Hepatocyte (in vitro differentiated cells): ENCODE results near the gene PRSS21.

Experiments used
- EZH2 ChIP-seq: fragments of 200-600 bp; sonication (generic); IDR thresholded peaks from 2 replicates; pipeline ENCODE4 v1.6.1; 2016; ENCODE audit warnings: antibody characterized with exemption, mild to moderate bottlenecking, borderline replicate concordance
- EZH2phosphoT487 ChIP-seq: fragments of 200-600 bp; sonication (generic); IDR thresholded peaks from one replicate; pipeline ENCODE4 v1.6.1; 2018; ENCODE audit warnings: antibody characterized with exemption, mild to moderate bottlenecking, low read depth, moderate library complexity; ENCODE audit not compliant: unreplicated experiment, severe bottlenecking
- TF ChIP-seq, protein P1 (sequence below): fragments of 200-600 bp; sonication (generic); IDR thresholded peaks from 2 replicates; pipeline ENCODE4 v1.5.1; 2016; ENCODE audit warnings: antibody characterized with exemption, mild to moderate bottlenecking; ENCODE audit not compliant: poor library complexity

DNA sequence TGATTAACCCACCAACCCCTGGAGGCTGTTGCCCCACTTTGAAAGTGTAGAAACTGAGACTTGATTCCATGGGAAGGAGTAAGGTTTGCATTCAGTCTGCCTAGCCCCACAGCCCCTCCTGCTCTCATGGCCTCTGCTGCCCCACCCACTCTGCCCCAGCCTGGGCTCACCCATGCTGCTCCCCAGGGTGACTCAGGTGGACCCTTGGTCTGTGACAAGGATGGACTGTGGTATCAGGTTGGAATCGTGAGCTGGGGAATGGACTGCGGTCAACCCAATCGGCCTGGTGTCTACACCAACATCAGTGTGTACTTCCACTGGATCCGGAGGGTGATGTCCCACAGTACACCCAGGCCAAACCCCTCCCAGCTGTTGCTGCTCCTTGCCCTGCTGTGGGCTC, 12.3 kb upstream of the PRSS21 start:
- TF ChIP-seq, protein P1, sequence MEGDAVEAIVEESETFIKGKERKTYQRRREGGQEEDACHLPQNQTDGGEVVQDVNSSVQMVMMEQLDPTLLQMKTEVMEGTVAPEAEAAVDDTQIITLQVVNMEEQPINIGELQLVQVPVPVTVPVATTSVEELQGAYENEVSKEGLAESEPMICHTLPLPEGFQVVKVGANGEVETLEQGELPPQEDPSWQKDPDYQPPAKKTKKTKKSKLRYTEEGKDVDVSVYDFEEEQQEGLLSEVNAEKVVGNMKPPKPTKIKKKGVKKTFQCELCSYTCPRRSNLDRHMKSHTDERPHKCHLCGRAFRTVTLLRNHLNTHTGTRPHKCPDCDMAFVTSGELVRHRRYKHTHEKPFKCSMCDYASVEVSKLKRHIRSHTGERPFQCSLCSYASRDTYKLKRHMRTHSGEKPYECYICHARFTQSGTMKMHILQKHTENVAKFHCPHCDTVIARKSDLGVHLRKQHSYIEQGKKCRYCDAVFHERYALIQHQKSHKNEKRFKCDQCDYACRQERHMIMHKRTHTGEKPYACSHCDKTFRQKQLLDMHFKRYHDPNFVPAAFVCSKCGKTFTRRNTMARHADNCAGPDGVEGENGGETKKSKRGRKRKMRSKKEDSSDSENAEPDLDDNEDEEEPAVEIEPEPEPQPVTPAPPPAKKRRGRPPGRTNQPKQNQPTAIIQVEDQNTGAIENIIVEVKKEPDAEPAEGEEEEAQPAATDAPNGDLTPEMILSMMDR, result no peak
- TF ChIP-seq EZH2, result no peak
- TF ChIP-seq EZH2phosphoT487, result no peak
